HTERT RPE-1 (cell line): Measurements from ENCODE around the gene RRAGC.
"Not testable (repeated sequence)": the region's sequence is repeated elsewhere in the genome, so short reads cannot be mapped to it uniquely, and the experiment has no call there.

Experiments used
- in situ Hi-C: fragments of 300-500 bp; cut with MboI; formaldehyde crosslinking; loops from 4 replicates; pipeline ENCODE4 v1.14.3; 2020; ENCODE audit warnings: low sequenced_read_pairs

Gene RRAGC

GRCh38 chr1:38858833-38859560 is 575 bp downstream of the RRAGC start:
- in situ Hi-C loops: no loop called here

GRCh38 chr1:38852780-38853179 is 6.8 kb downstream of the RRAGC start:
- in situ Hi-C loops: no loop called here

GRCh38 chr1:38848071-38848470 is 11.5 kb downstream of the RRAGC start:
- in situ Hi-C loops: no loop called here

- in situ Hi-C loops: no loop called here
Measured at GRCh38 chr1:38846210-38846609, 13.4 kb downstream of the RRAGC start.

- in situ Hi-C loops: not testable (repeated sequence)
Measured at GRCh38 chr1:38845088-38845487, 14.5 kb downstream of the RRAGC start.

GRCh38 chr1:38840281-38840680 is 19.3 kb downstream of the RRAGC start:
- in situ Hi-C loops: no loop called here

- in situ Hi-C loops: no loop called here
Measured at GRCh38 chr1:38839363-38839762, 20.2 kb downstream of the RRAGC start.

GRCh38 chr1:38836316-38836715 is 23.3 kb downstream of the RRAGC start:
- in situ Hi-C loops: not testable (repeated sequence)

GRCh38 chr1:38834937-38835827 is 24.4 kb downstream of the RRAGC start:
- in situ Hi-C loops: no loop called here

GRCh38 chr1:38834221-38834782 is 25.3 kb downstream of the RRAGC start:
- in situ Hi-C loops: no loop called here

- in situ Hi-C loops: no loop called here
Measured at GRCh38 chr1:38833146-38833545, 26.4 kb downstream of the RRAGC start.

GRCh38 chr1:38832370-38832734 is 27.2 kb downstream of the RRAGC start:
- in situ Hi-C loops: no loop called here

- in situ Hi-C loops: no loop called here
Measured at GRCh38 chr1:38831731-38832369, 27.7 kb downstream of the RRAGC start.

- in situ Hi-C loops: no loop called here
Measured at GRCh38 chr1:38829368-38829767, 30.2 kb downstream of the RRAGC start.

GRCh38 chr1:38827318-38827717 is 32.3 kb downstream of the RRAGC start:
- in situ Hi-C loops: no loop called here

GRCh38 chr1:38826886-38827285 is 32.7 kb downstream of the RRAGC start:
- in situ Hi-C loops: no loop called here

- in situ Hi-C loops: no loop called here
Measured at GRCh38 chr1:38826262-38826661, 33.3 kb downstream of the RRAGC start.

- in situ Hi-C loops: no loop called here
Measured at GRCh38 chr1:38820860-38821259, 38.7 kb downstream of the RRAGC start.

GRCh38 chr1:38819516-38819915 is 40.1 kb downstream of the RRAGC start:
- in situ Hi-C loops: no loop called here

- in situ Hi-C loops: no loop called here
Measured at GRCh38 chr1:38819040-38819439, 40.5 kb downstream of the RRAGC start.
